OCI-LY7 (cell line): ENCODE results near the gene TMEM156. TPM values are rescaled to one million over a fixed set of nuclear protein-coding genes. Genes with fewer than 3 reads are reported as not detected.

Source experiments
- BruUV-seq: library from RNA; stranded (reverse); fragments of 400-500 nt; replicated peaks from 2 replicates; lab custom pipeline; 2021; lab: Mats Ljungman, UMichigan
- CTCF ChIA-PET: fragments of 300-600 bp; sonication (Branson Sonifier 250); formaldehyde crosslinking; loops from one replicate; lab custom pipeline; 2022; ENCODE audit warnings: antibody characterized with exemption; ENCODE audit not compliant: unreplicated experiment; lab: Charles Lee
- POLR2A ChIA-PET: fragments of 300-600 bp; sonication (Branson Sonifier 250); formaldehyde crosslinking; loops from one replicate; lab custom pipeline; 2022; ENCODE audit warnings: antibody characterized with exemption; lab: Charles Lee
- DNase-seq: peaks from one replicate; pipeline ENCODE4 v3.0.0-alpha.2; 2015; ENCODE audit warnings: low spot score
- H2AFZ ChIP-seq: fragments of 200-600 bp; sonication (generic), shearing (Covaris generic); 2 replicates; pipeline ENCODE4 v1.6.1; 2014; ENCODE audit warnings: mild to moderate bottlenecking, antibody characterized with exemption, low read length, moderate library complexity
- H3K27ac ChIP-seq: fragments of 200-600 bp; sonication (generic); 2 replicates; pipeline ENCODE4 v1.5.1; 2014; ENCODE audit warnings: mixed run types, low read depth, mild to moderate bottlenecking, moderate library complexity, low read length, inconsistent platforms; ENCODE audit not compliant: poor library complexity, severe bottlenecking
- H3K36me3 ChIP-seq: fragments of 200-600 bp; sonication (generic); 2 replicates; pipeline ENCODE4 v1.6.1; 2014; ENCODE audit warnings: mild to moderate bottlenecking, antibody characterized with exemption, low read length, moderate library complexity, mixed read lengths; ENCODE audit not compliant: insufficient read depth
- H3K4me1 ChIP-seq: fragments of 200-600 bp; sonication (generic); 2 replicates; pipeline ENCODE4 v1.5.1; 2014; ENCODE audit warnings: mild to moderate bottlenecking, low read length; ENCODE audit not compliant: insufficient read depth, poor library complexity, severe bottlenecking
- H3K4me2 ChIP-seq: fragments of 200-600 bp; sonication (generic); 2 replicates; pipeline ENCODE4 v1.6.1; 2014; ENCODE audit warnings: mild to moderate bottlenecking, low read length
- H3K4me3 ChIP-seq: fragments of 200-600 bp; sonication (generic); 2 replicates; pipeline ENCODE4 v1.5.1; 2014; ENCODE audit warnings: mild to moderate bottlenecking, low read depth, low read length; ENCODE audit not compliant: poor library complexity, severe bottlenecking
- H3K79me2 ChIP-seq: fragments of 200-600 bp; sonication (generic); 2 replicates; pipeline ENCODE4 v1.6.1; 2016; ENCODE audit warnings: low read depth, mild to moderate bottlenecking, low read length, moderate library complexity, mixed read lengths; ENCODE audit not compliant: insufficient read depth
- H3K9me2 ChIP-seq: fragments of 200-600 bp; sonication (generic); 2 replicates; pipeline ENCODE4 v1.6.1; 2016; ENCODE audit warnings: mild to moderate bottlenecking, low read length, mixed read lengths; ENCODE audit not compliant: insufficient read depth
- H3K9me3 ChIP-seq: fragments of 200-600 bp; sonication (generic); 2 replicates; pipeline ENCODE4 v1.6.1; 2014; ENCODE audit warnings: mild to moderate bottlenecking, mixed run types, low read length, mixed read lengths
- H4K20me1 ChIP-seq: fragments of 200-600 bp; sonication (generic); 2 replicates; pipeline ENCODE4 v1.6.1; 2014; ENCODE audit warnings: mild to moderate bottlenecking, antibody characterized with exemption, low read length, moderate library complexity, mixed read lengths; ENCODE audit not compliant: insufficient read depth
- EZH2phosphoT487 ChIP-seq: fragments of 200-600 bp; sonication (generic); IDR thresholded peaks from 2 replicates; pipeline ENCODE4 v1.6.1; 2018; ENCODE audit warnings: low read depth, borderline replicate concordance, mild to moderate bottlenecking, mixed run types, antibody characterized with exemption, low read length, moderate library complexity, mixed read lengths
- intact Hi-C: fragments of 100-400 bp; cut with micrococcal nuclease; formaldehyde crosslinking; loops from one replicate; pipeline ENCODE4 v1.10.0; 2022; ENCODE audit not compliant: unreplicated experiment
- total RNA-seq, 2 experiments: library from RNA; depleted of rRNA in 1 of 2; stranded (reverse); fragments of >200 nt in 1 of 2; shearing (Covaris generic) in 1 of 2; gene quantifications; 2 replicates each; pipeline ENCODE4 v1.2.3, GENCODE V29; 2014 to 2022
- TF ChIP-seq, protein P1 (sequence below): fragments of 200-600 bp; sonication (generic); conservative IDR thresholded peaks from 2 replicates; pipeline ENCODE4 v1.5.1; 2014; ENCODE audit warnings: mild to moderate bottlenecking, antibody characterized with exemption, low read length, moderate library complexity, mixed read lengths

Gene TMEM156
- total RNA-seq, 2 experiments from 2014 or later, result 29.0 to 29.4 TPM

DNA sequence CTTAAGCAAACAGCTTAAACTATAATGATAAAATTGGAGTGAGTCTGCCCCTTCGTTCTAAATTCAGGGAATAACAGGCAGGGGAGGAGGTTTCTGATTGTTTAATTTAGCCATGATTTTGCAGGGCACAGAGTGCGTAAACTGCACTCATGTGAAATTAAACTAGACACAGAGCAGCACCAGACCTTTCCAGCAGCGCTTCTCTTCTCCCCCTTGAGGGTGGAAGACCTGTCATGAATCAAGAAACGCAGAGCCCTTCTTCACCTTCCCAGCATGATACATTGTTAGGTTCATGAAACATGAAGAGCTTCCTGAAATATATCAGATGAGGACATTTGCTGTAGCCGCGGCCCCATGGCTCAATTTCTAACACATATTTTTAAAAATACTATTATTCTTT is 101.5 kb downstream of the TMEM156 start:
- Histone ChIP-seq H3K27ac (no peak overlapping the region), H3K4me3 (no peak overlapping the region), H3K9me2 (no peaks in the 10 kb centered on the region), H2AFZ (no peak overlapping the region), H3K36me3 (no peaks in the 10 kb centered on the region), H3K9me3 (no peaks in the 10 kb centered on the region), H4K20me1 (no peaks in the 10 kb centered on the region), H3K4me2 (no peak overlapping the region), H3K4me1 (no peaks in the 10 kb centered on the region), H3K79me2 (no peaks in the 10 kb centered on the region)
- no peak for DNase-seq
- TF ChIP-seq EZH2phosphoT487, result no peak
- TF ChIP-seq, protein P1, sequence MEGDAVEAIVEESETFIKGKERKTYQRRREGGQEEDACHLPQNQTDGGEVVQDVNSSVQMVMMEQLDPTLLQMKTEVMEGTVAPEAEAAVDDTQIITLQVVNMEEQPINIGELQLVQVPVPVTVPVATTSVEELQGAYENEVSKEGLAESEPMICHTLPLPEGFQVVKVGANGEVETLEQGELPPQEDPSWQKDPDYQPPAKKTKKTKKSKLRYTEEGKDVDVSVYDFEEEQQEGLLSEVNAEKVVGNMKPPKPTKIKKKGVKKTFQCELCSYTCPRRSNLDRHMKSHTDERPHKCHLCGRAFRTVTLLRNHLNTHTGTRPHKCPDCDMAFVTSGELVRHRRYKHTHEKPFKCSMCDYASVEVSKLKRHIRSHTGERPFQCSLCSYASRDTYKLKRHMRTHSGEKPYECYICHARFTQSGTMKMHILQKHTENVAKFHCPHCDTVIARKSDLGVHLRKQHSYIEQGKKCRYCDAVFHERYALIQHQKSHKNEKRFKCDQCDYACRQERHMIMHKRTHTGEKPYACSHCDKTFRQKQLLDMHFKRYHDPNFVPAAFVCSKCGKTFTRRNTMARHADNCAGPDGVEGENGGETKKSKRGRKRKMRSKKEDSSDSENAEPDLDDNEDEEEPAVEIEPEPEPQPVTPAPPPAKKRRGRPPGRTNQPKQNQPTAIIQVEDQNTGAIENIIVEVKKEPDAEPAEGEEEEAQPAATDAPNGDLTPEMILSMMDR, result no peak
- no TSS peak for BruUV-seq
- intact Hi-C loops, result no loop called here
- ChIA-PET CTCF (no interaction called here), POLR2A (interaction anchor here (0.6 kb wide), 1 partner anchor 49 kb away, joined by 4 read pairs; no protein-coding TSS in a partner anchor)

DNA sequence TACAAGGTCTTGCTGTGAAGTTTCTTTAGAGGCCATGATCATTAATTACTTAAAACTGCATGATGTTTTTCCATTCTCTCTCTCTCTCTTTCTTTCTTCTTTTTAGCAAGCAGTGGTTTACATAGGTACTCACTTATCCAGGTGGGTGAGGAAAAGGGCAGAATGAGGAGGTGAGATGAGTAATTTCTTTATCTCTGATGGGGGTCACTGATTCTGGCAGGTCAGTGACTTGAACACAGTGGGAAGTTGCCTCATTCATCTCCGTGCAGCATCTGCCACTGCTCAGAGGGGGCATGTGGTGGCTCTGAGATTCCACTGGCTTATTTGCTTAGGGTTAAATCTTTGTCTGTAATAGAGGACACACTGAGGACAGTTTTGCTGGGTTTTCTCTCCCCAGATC is 102.0 kb downstream of the TMEM156 start:
- no peak for DNase-seq
- no peaks in the 10 kb centered on the region for H3K9me3 ChIP-seq
- no peaks in the 10 kb centered on the region for H3K4me1 ChIP-seq
- no peaks in the 10 kb centered on the region for H3K36me3 ChIP-seq
- no peaks in the 10 kb centered on the region for H3K9me2 ChIP-seq
- H3K4me2 ChIP-seq, result no peak overlapping the region
- CTCF ChIA-PET, result no interaction called here
- no peak overlapping the region for H2AFZ ChIP-seq
- POLR2A ChIA-PET, result no interaction called here
- TF ChIP-seq, protein P1, result no peak
- TF ChIP-seq EZH2phosphoT487, result no peak
- H3K27ac ChIP-seq, result no peak overlapping the region
- H3K79me2 ChIP-seq, result no peaks in the 10 kb centered on the region
- no TSS peak for BruUV-seq
- H3K4me3 ChIP-seq, result no peak overlapping the region
- intact Hi-C loops, result no loop called here
- no peaks in the 10 kb centered on the region for H4K20me1 ChIP-seq

DNA sequence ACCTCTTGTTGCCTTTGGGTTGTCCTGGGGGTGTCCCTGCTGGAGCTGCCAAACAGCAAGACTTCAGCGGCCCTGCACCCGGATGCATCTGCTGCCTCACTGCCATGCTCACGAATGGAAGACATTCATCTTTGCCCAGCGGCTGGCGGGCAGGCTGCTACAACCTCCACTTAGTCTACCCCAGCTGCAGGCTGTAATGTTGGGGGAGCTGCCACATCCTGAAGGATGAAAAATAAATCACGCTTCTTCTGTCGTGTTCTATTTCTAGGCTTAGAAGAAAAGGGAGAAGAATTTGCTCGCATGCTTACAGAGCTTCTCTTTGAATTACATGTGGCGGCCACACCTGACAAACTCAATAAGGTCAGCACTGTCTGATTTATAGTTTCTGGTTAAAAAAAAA is 103.2 kb downstream of the TMEM156 start:
- H3K27ac ChIP-seq, result no peak overlapping the region
- H3K9me3 ChIP-seq, result no peaks in the 10 kb centered on the region
- no peaks in the 10 kb centered on the region for H3K9me2 ChIP-seq
- no peak overlapping the region for H3K4me2 ChIP-seq
- no peaks in the 10 kb centered on the region for H4K20me1 ChIP-seq
- H2AFZ ChIP-seq, result no peak overlapping the region
- no peak overlapping the region for H3K4me3 ChIP-seq
- H3K36me3 ChIP-seq, result no peaks in the 10 kb centered on the region
- intact Hi-C loops, result no loop called here
- no TSS peak for BruUV-seq
- DNase-seq, result no peak
- no peaks in the 10 kb centered on the region for H3K79me2 ChIP-seq
- POLR2A ChIA-PET, result no interaction called here
- CTCF ChIA-PET, result no interaction called here
- no peaks in the 10 kb centered on the region for H3K4me1 ChIP-seq
- TF ChIP-seq EZH2phosphoT487, result no peak
- TF ChIP-seq, protein P1, result no peak
